NOMO-1 treated with DMSO at 0.1 percent for 48 hours (cell line): ENCODE data around the gene TAS2R4.
"Not testable (repeated sequence)": the region's sequence is repeated elsewhere in the genome, so short reads cannot be mapped to it uniquely, and the experiment has no call there.

Experiments
- DNase-seq: peaks from one replicate; lab custom pipeline; 2025; ENCODE audit not compliant: unreplicated experiment; lab: John Stamatoyannopoulos, UW

Gene TAS2R4

GRCh38 chr7:141776374-141776773, at the start of gene TAS2R4:
TAS2R4 (plus strand) TSS chr7:141776674; CDS start chr7:141778489, 1,815 bp downstream.
- DNase-seq, result no peak

GRCh38 chr7:141729020-141729419, 47.5 kb upstream of the TAS2R4 start:
- DNase-seq, result no peak

GRCh38 chr7:141731476-141732149, 44.9 kb upstream of the TAS2R4 start:
- no peak for DNase-seq

DNA sequence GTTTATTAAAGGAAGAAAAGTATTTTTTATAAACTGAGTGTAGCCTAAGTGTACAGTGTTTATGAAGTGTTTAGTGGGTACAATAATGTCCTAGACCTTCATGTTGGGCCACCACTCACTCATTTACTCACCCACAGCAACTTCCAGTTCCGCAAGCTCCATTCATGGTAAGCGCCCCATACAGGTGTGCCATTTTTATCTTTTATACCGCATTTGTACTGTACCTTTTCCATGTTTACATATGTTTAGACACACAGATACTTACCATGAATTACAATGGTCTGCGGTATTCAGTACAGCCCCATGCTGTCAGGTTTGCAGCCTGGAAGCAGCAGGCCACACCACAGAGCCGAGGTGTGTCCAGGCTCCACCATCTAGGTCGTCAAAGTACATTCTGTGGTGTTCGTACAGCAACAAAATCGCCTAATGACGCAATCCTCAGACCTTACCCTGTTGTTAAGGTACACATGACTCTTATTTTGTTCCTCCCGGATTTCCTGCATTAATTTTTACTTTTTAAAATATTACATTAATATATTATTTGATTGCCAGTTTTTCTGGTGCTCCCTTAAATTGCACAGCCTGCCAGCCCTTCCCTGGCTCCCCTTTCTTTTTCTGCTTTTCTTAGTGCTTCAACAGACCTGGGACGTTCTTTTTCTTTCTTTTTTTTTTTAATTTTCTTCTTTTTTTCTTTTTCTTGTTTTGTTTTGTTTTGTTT, 39.2 kb upstream of the TAS2R4 start:
- peak; percentile 13 for DNase-seq

- peak; percentile 88 for DNase-seq
Observed at GRCh38 chr7:141737836-141738591, 38.5 kb upstream of the TAS2R4 start, which contains the start of gene SSBP1. SSBP1 (plus strand) TSS chr7:141738358; CDS start chr7:141739167, 809 bp downstream.

- no peak for DNase-seq
Observed at GRCh38 chr7:141738592-141739013, 37.9 kb upstream of the TAS2R4 start.

GRCh38 chr7:141739250-141739649, 37.2 kb upstream of the TAS2R4 start:
- DNase-seq, result no peak

GRCh38 chr7:141742229-141742628, 34.2 kb upstream of the TAS2R4 start:
- no peak for DNase-seq

DNA sequence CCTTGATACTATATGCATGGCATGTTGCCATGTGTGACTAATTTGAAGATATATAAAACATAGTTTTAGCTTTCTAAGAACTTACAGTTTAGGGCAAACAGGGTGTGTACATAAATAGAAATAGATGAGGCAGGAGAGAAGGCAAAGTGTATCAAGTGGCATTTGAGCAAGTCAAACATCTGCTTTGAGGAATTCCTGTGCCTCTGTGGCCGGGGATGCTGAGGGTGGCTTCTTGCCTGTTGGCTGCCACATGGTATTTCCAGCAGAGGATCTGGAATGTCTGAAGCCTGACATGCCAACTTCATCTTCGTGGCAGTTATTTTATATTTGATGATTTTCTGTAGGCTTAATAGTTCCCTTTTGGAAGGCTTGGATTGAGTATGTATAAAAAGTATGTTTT, 32.3 kb upstream of the TAS2R4 start:
- no peak for DNase-seq

- DNase-seq, result no peak
Observed at GRCh38 chr7:141748396-141748795, 28.1 kb upstream of the TAS2R4 start.

GRCh38 chr7:141751904-141752303, 24.6 kb upstream of the TAS2R4 start:
- DNase-seq, result not testable (repeated sequence)

GRCh38 chr7:141752634-141753033, 23.8 kb upstream of the TAS2R4 start:
- no peak for DNase-seq

- DNase-seq, result no peak
Observed at GRCh38 chr7:141754939-141755338, 21.5 kb upstream of the TAS2R4 start.

GRCh38 chr7:141763797-141764196, 12.7 kb upstream of the TAS2R4 start, which contains the start of gene TAS2R3:
TAS2R3 (plus strand) TSS chr7:141764097; CDS start chr7:141764159, 62 bp downstream.
- no peak for DNase-seq

GRCh38 chr7:141770083-141770583, 6.3 kb upstream of the TAS2R4 start:
- not testable (repeated sequence) for DNase-seq

- peak; percentile 25 for DNase-seq
Observed at GRCh38 chr7:141785706-141786552, 9.5 kb downstream of the TAS2R4 start.

- DNase-seq, result no peak
Observed at GRCh38 chr7:141788296-141788695, 11.8 kb downstream of the TAS2R4 start.

- DNase-seq, result no peak
Observed at GRCh38 chr7:141789917-141790316, 13.4 kb downstream of the TAS2R4 start, which contains the start of gene TAS2R5. TAS2R5 (plus strand) TSS chr7:141790217; CDS start chr7:141790362, 145 bp downstream.

DNA sequence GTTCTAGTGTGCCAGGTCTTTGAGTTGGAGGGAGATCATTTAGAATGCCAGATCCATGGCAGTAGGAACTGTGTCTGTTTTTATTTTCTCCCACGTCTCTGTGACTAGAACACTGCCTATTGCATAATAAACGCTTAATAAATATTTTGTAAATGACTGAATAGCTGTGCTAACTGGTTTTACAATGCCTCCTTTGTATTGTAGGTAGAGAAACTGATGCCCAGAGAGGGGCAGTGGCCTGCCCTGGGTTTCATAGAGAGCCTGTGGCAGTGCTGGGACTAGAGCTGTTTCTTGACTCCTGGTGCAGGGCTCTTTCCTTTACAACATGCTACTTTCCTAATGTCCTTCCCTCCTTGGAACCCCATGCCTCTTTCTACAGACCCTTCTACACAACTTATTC, 16.1 kb downstream of the TAS2R4 start:
- no peak for DNase-seq

GRCh38 chr7:141820067-141820466, 43.6 kb downstream of the TAS2R4 start:
- DNase-seq, result no peak
